Stromal cell of bone marrow (primary cell): Measurements from ENCODE around the gene TPD52L2.
"Not testable (repeated sequence)": the region's sequence is repeated elsewhere in the genome, so short reads cannot be mapped to it uniquely, and the experiment has no call there.

Experiments
- DNase-seq: peaks from one replicate; pipeline ENCODE4 v3.0.0-alpha.2; 2012; ENCODE audit warnings: low read depth

Gene TPD52L2

DNA sequence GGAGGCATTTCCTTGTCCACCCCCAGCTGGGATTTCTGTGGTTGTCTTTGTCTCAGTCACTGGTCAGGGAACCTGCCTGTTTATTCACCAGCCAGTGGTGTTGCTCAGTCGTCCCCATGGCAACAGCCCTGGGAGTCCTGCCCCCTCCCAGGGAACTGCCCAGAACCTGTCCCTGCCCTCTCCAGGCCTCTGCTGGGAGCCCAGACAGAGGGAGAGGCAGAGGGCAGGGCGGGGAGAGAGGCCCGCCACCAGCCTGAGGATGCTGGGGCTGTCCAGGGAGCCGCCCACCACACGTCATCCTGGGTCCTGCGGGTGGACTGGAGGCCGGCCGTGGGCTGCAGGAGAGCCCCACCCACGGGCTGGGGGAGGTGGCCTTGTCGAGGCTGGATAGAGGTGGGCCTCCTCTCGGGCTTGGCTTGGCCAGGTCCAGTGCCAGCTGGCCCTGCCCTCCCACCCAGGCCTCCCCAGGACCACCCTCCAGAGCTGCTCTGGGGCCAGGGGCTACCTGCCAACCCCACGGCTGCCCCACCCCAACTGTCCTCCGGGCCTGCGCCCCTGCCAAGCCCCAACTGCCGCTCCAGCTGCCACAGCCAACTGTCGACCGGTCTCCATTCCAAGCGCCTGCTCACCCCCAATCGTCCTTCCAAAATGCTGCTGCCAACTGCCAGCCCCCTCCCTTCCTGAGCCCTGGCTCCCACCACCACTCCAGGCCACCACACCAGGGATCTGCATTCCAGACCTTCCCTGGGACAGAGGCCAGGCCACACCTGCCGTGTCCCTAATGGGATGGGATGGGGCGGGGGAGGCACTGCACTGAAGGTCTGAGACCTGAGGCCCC is 29.8 kb upstream of the TPD52L2 start:
- DNase-seq: peak; percentile 89

DNA sequence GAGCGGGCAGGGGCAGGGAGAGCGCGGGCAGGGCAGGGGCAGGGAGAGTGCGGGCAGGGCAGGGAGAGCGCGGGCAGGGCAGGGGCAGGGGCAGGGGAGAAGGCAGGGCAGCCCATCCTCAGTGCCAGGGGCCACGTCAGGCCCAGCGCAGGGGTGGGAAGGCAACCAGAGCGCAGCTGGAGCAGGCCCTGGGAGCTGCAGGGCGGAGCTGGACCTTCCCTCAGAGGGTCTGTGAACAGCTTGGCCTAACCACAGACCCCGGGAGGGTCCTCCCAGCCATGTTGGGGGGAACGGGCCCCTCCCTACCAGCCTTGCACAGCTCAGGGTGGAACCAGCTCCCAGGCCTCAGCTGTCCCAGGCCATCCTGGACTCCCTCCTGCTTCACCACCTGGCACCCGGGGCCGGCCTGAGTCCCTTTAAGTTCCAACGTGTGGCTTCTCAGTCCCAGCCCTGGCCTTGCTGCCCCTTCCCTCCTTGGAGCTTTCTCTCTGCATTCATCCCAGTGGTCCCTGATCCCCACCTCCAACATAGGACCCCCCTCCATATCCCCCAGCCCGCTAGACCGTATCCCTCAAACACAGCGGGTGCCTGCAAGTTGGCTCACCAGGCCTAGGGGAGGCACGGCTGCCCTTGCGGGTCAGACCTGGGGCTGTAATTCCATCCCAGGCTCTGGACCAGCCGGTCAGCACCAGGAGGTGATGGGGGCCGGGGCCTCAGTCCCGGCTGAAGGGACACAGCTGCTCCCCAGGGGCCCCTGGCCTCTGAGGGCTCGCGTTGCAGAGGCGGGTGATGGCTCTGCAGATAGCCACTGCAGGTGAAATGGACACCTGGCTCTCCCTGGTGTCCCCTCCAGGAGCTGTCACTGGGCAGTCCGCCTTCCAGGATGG is 28.4 kb upstream of the TPD52L2 start:
- no peak for DNase-seq

- DNase-seq: no peak
These were observed 27.6 kb upstream of the TPD52L2 start for GRCh38 chr20:63837479-63837878.

DNA sequence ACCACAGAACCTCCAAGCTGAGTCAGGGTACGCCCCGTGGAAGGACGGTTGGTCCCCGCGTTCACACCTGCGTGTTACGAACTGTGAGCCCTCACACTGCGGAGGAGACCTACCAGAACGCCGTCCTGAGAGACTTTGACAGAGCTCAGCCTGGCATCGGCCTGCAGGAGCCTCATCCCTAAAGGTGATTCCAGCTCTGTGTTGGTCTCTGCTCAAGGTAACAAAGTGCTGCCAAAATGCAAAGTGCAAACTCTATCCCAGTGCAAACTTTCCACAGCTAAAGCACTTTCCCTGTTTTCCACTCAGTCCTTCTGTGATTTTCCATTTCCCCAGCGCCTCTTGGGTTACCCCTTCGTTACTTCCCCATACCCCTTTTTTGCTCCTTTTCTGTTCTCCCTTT is 25.4 kb upstream of the TPD52L2 start:
- DNase-seq: no peak

DNA sequence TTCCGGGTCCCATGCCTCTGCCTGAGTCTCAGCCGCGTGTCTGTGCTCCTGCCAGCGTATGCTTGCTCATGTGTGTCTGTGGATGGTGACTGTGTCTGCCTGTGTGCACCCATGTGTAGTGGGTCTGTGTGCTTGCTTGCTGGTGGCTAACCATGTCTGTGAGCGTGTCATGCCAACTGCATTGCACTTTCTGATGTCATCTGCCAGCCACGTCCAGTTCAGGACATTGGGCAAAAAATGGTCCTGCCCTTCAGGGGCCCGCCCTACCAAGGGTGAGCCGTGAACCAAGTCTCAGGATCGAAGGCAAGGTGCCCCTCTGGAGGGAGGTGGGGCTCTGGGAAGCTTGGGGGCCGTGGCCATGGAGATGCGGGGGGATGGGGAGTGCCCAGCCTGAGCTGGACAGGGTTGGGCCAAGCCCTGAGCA is 24.7 kb upstream of the TPD52L2 start:
- DNase-seq: no peak

- no peak for DNase-seq
These were observed 22.8 kb upstream of the TPD52L2 start for GRCh38 chr20:63842258-63842657.

- DNase-seq: no peak
These were observed 21.8 kb upstream of the TPD52L2 start for GRCh38 chr20:63843222-63843621.

DNA sequence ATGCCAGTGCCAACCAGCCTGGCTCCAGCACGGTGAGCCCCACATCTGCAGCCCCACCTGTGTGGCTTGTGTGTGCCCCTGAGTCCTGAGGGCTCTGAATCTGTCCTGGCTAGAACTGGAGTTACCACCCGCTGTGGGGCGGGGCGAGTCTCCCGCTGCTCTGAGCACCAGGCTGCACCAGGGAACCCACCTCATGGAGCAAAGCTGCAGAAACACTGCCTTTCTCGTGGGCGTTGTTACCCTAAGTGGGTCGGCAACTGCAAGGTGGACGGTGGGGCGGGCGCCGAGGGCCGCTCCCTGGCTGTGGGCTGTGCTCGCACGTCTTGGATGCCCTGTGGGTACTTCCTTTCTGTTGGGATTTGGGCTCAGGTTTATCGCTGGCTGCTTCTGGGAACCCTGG is 21.3 kb upstream of the TPD52L2 start:
- DNase-seq: no peak

GRCh38 chr20:63844511-63844991 is 20.5 kb upstream of the TPD52L2 start:
- no peak for DNase-seq

DNA sequence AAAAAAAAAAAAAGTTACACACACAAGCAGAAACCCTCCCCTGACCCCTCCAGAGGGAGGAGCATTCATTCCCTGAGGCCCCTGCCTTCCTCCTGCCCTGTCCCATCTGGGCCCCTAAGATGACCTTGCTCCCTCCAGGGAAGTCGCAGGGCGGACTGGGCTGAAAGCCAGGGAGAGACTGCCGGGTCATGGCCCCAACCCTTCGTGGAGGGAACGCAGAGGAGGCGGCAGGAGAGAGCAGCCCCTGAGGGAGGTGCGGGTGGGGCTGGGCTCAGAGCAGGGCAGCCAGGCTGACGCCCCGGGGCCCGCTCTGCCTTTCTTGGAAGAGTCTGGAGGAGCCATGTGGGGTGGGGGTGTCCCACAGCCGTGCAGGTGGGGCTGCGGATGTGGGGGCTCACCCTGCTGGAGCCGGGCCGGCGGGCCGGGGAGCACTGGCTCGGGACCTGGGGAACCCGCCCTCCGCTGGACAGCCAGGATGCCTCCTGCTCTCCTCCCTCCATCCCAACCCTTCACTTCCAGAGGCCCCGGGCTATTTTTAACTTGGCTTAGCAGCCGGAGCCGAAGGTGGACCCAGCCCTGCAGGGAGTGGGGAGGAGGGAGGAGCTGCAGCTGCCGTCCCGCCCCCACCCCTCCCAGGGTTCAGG is 18.8 kb upstream of the TPD52L2 start:
- DNase-seq: no peak

- no peak for DNase-seq
These were observed 18.2 kb upstream of the TPD52L2 start for GRCh38 chr20:63846888-63847236.

- DNase-seq: no peak
These were observed 17.6 kb upstream of the TPD52L2 start for GRCh38 chr20:63847237-63848002.

- no peak for DNase-seq
These were observed 16.8 kb upstream of the TPD52L2 start for GRCh38 chr20:63848003-63848911.

DNA sequence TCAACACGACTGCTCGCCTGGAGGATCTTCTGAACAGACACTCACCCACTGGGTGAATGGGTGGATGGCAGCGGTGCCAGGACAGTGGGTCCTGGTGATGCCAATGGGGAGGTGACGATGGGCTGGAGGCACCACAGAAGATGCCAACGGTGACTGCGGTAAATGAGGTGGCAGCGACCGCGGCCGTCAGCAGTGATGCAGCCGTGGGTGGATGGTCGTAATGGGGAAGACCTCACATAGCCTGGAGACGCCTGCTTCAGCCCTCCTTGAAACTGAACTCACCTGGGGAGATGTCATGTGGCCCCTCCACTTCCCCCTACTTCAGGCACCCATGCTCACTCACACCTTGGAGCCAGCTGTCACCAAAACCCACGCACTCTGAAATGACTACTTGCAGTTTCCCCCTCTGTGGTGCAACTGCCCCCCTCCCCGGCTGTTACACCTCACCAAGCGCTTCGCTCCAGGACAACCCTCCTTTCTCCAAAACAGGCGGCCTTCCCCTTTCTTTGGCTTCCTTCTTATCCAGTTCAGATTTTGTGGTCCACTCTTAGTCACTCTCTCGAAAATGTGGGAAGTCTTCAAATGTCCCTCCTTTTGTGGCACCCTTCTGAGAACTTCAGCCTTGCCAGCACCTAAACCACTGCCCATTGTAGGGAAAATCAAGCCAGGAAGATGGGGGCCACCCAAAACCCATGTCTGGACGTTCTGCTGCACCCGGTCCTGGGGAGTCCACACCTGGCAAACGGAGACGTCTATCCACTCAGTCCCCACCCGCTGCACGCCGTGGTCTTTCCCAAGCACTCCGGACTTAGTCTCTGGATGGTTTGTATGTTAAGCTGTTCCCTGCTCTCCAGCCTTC is 14.2 kb upstream of the TPD52L2 start:
- no peak for DNase-seq

GRCh38 chr20:63851548-63851943 is 13.5 kb upstream of the TPD52L2 start:
- DNase-seq: not testable (repeated sequence)

GRCh38 chr20:63853733-63854068 is 11.4 kb upstream of the TPD52L2 start:
- DNase-seq: not testable (repeated sequence)

DNA sequence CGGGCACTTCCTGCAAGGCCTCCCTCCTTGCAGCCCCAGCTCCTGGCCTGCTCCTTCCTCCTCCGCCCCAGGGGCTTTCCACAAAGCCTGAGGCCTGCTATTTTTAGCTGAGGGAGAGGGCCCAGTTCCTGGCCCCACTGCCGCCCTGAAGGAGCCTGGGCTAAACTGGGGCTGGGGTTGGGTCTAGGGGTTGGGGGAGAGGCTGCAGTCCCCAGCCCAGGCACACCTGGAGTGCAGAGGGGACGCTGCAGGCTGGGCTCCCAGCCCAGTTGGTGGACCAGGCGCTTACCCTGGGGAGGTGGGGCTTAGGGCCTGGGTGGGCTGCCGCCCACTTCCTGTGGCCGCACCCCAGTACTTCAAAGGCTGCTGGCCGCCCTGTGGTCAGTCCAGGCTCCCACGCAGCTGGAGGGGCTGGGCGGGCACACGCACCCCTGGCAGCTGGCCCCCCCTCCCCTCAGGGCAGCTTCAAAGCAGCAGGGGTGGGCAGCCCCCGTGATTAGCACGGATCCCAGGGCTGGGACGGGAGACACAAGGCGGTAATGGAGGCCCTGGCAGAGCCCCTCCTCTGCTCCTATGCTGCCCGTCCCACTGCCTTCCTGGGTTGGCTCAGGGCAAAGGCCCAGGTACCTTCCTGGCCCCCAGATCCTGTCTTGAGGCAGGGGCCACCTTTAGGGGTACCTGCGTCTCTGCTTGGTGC is 10.9 kb upstream of the TPD52L2 start:
- no peak for DNase-seq

GRCh38 chr20:63854766-63855362 is 10.2 kb upstream of the TPD52L2 start:
- no peak for DNase-seq
